SU-DHL-6 (cell line): ENCODE results near the gene DOHH.

ENCODE experiments used
- H2AFZ ChIP-seq: fragments of 200-600 bp; sonication (generic); 2 replicates; pipeline ENCODE4 v1.6.1; 2014; ENCODE audit warnings: low read depth, mild to moderate bottlenecking, moderate library complexity, mixed read lengths, antibody characterized with exemption, low read length; ENCODE audit not compliant: severe bottlenecking
- H3F3A ChIP-seq: fragments of 200-600 bp; shearing (Covaris generic); 2 replicates; pipeline ENCODE4 v1.6.0; 2016; ENCODE audit warnings: antibody characterized with exemption, mild to moderate bottlenecking; ENCODE audit not compliant: insufficient read depth
- H3K27ac ChIP-seq: fragments of 200-600 bp; sonication (generic); 2 replicates; pipeline ENCODE4 v1.5.1; 2016; ENCODE audit warnings: low read depth, mild to moderate bottlenecking, low read length, moderate library complexity, mixed read lengths
- H3K27me3 ChIP-seq: fragments of 200-600 bp; sonication (generic), shearing (Covaris generic); 2 replicates; pipeline ENCODE4 v1.6.0; 2014; ENCODE audit warnings: mild to moderate bottlenecking, low read length
- H3K36me3 ChIP-seq: fragments of 200-600 bp; sonication (generic); 2 replicates; pipeline ENCODE4 v1.6.1; 2014; ENCODE audit warnings: mild to moderate bottlenecking, low read length, mixed read lengths
- H3K4me2 ChIP-seq: fragments of 300-600, 200-600 bp; shearing (Covaris generic), sonication (generic); 2 replicates; pipeline ENCODE4 v1.6.0; 2014; ENCODE audit warnings: low read length, low read depth, mild to moderate bottlenecking; ENCODE audit not compliant: poor library complexity, severe bottlenecking
- H3K4me3 ChIP-seq: fragments of 200-600 bp; sonication (generic); 2 replicates; pipeline ENCODE4 v1.5.1; 2014; ENCODE audit warnings: antibody characterized with exemption, low read length, mild to moderate bottlenecking, mixed read lengths; ENCODE audit not compliant: insufficient read depth, poor library complexity, severe bottlenecking
- H3K79me2 ChIP-seq: fragments of 200-600 bp; sonication (generic); 2 replicates; pipeline ENCODE4 v1.6.1; 2014; ENCODE audit warnings: mild to moderate bottlenecking, low read length, moderate library complexity; ENCODE audit not compliant: insufficient read depth
- H3K9ac ChIP-seq: fragments of 200-600 bp; sonication (generic); 2 replicates; pipeline ENCODE4 v1.7.0; 2014; ENCODE audit warnings: mild to moderate bottlenecking, low read length
- H3K9me2 ChIP-seq: fragments of 200-600 bp; sonication (generic); replicated peaks from 2 replicates; pipeline ENCODE4 v1.6.1; 2014; ENCODE audit warnings: low read length; ENCODE audit not compliant: insufficient read depth
- H3K9me3 ChIP-seq: fragments of 200-600 bp; sonication (generic); 2 replicates; pipeline ENCODE4 v1.6.1; 2014; ENCODE audit warnings: low read length, mixed read lengths; ENCODE audit not compliant: insufficient read depth
- H4K20me1 ChIP-seq: fragments of 200-600 bp; sonication (generic); 2 replicates; pipeline ENCODE4 v1.6.1; 2014; ENCODE audit warnings: low read depth, mild to moderate bottlenecking, antibody characterized with exemption, low read length, moderate library complexity, mixed read lengths
- EZH2phosphoT487 ChIP-seq: fragments of 200-600 bp; sonication (generic), shearing (Covaris generic); conservative IDR thresholded peaks from 2 replicates; pipeline ENCODE4 v1.6.1; 2018; ENCODE audit warnings: mild to moderate bottlenecking, antibody characterized with exemption, low read length, moderate library complexity, mixed read lengths
- TF ChIP-seq, protein P1 (sequence below): fragments of 200-600 bp; sonication (generic); IDR thresholded peaks from one replicate; pipeline ENCODE4 v1.5.1; 2017; ENCODE audit warnings: antibody characterized with exemption, mild to moderate bottlenecking, low read length, moderate library complexity; ENCODE audit not compliant: insufficient read depth, poor library complexity, severe bottlenecking

The DOHH gene

DNA sequence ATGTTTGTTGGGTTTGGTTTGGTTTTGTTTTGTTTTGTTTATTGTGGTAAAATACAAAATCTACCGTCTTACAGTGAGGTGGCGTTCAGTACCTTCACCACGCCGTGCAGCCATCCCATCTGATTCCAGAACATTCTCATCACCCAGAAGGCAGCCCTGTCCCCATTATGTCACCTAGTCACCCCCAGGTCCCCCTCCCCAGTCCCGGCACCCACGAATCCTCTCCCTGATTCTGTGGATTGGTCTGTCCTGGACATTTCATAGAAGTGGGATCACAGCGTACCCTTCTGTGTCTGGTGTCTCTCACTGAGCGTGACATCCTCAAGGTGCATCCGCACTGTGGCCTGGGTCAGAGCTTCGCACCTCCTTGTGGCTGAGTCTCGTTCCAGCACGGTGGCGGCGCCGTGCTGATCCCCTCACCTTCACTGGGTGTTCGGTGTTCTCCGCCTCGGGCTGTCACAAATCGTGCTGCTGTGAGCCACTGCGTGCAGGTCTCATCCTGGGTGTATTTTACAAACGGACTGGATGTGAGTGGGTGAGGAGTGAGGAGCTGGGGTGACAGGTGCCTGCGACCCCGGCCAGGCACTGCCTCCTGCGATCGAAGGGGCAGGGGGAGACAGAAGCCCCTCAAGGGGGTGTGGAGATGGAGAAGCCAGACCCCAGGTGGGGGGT lies 37.9 kb upstream of the DOHH start:
- no peak overlapping the region for H2AFZ ChIP-seq
- no peaks in the 10 kb centered on the region for H3K27me3 ChIP-seq
- no peak overlapping the region for H3K4me2 ChIP-seq
- no peaks in the 10 kb centered on the region for H3F3A ChIP-seq
- no peaks in the 10 kb centered on the region for H3K9me3 ChIP-seq
- H3K27ac ChIP-seq = no peak overlapping the region
- H3K36me3 ChIP-seq = no peaks in the 10 kb centered on the region
- no peak overlapping the region for H3K4me3 ChIP-seq
- H3K9ac ChIP-seq = no peak overlapping the region
- H3K79me2 ChIP-seq = no peaks in the 10 kb centered on the region
- TF ChIP-seq EZH2phosphoT487 = no peak
- TF ChIP-seq, protein P1, sequence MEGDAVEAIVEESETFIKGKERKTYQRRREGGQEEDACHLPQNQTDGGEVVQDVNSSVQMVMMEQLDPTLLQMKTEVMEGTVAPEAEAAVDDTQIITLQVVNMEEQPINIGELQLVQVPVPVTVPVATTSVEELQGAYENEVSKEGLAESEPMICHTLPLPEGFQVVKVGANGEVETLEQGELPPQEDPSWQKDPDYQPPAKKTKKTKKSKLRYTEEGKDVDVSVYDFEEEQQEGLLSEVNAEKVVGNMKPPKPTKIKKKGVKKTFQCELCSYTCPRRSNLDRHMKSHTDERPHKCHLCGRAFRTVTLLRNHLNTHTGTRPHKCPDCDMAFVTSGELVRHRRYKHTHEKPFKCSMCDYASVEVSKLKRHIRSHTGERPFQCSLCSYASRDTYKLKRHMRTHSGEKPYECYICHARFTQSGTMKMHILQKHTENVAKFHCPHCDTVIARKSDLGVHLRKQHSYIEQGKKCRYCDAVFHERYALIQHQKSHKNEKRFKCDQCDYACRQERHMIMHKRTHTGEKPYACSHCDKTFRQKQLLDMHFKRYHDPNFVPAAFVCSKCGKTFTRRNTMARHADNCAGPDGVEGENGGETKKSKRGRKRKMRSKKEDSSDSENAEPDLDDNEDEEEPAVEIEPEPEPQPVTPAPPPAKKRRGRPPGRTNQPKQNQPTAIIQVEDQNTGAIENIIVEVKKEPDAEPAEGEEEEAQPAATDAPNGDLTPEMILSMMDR = no peak
- H3K9me2 ChIP-seq = no peaks in the 10 kb centered on the region
- H4K20me1 ChIP-seq = no peaks in the 10 kb centered on the region

DNA sequence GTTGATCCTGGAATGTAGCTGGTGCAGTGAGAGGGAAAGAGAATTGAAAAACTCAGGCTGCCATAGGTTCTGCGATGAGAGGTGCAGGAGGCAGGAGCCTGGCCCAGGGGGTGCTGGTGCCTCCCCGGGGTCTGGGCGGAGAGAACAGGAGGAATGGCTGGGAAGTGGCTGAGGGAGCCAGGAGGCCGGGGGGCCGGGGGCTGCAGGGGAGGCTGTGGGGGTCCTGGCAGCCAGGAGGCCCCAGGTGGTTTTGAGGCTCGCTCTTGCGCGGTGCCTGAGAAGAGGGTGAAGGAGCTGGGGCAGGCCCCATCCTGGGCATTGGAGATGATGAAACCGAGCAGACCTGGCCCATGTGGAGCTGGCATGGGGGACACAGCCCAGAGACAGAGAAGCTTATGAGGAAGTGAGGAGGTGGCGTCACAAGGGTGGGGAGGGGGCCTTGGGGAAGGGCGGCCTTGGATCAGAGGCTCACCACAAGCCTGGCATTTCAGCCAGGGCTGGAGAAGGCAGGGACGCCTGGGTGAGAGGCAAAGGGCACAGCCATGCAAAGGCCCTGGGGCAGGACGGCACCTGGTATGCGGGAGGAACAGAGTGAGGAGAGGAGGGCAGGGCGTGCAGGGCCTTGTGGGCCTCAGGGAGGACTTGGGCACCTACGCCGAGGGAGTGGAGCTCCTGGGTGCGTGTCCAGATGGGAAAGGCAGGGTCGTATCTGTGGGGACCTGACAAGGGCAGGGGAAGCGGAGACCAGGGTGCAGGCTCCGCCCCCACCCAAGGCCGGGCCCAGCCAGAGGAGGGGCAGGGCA lies 37.2 kb upstream of the DOHH start:
- Histone ChIP-seq H3K9me3 (no peaks in the 10 kb centered on the region), H2AFZ (no peak overlapping the region), H3K4me3 (no peak overlapping the region), H3K9ac (no peak overlapping the region), H3K36me3 (no peaks in the 10 kb centered on the region), H3K27me3 (no peaks in the 10 kb centered on the region), H3F3A (no peaks in the 10 kb centered on the region), H3K79me2 (no peaks in the 10 kb centered on the region), H3K9me2 (no peaks in the 10 kb centered on the region), H3K27ac (no peak overlapping the region), H3K4me2 (no peak overlapping the region), H4K20me1 (no peaks in the 10 kb centered on the region)
- TF ChIP-seq, protein P1 = no peak

DNA sequence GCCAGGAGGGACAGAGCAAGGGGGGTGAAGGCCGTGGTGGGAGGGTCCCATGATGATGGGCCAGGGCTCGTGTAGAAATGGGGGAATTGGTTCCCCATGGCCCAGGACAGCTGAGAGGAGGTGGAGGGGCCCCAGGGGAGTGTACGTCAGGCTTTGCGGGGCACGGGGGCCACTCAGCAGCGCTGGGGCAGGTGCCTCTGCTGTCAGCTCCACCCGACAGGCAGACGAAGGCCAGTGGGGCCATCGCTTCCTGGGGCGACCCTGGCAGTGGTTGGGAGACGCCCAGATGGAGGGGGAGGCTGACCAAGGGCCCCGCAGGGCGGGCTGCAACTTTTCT lies 36.6 kb upstream of the DOHH start:
- no peak overlapping the region for H3K9ac ChIP-seq
- no peak overlapping the region for H3K4me3 ChIP-seq
- H2AFZ ChIP-seq = no peak overlapping the region
- H3K9me3 ChIP-seq = no peaks in the 10 kb centered on the region
- H3K9me2 ChIP-seq = no peaks in the 10 kb centered on the region
- no peak overlapping the region for H3K4me2 ChIP-seq
- TF ChIP-seq, protein P1 = no peak
- TF ChIP-seq EZH2phosphoT487 = no peak
- no peaks in the 10 kb centered on the region for H4K20me1 ChIP-seq
- H3F3A ChIP-seq = no peaks in the 10 kb centered on the region
- H3K79me2 ChIP-seq = no peaks in the 10 kb centered on the region
- no peak overlapping the region for H3K27ac ChIP-seq
- H3K36me3 ChIP-seq = no peaks in the 10 kb centered on the region
- no peaks in the 10 kb centered on the region for H3K27me3 ChIP-seq
